Natural killer cell (primary cell): ENCODE results near the gene AFAP1. TPM values are rescaled to one million over a fixed set of nuclear protein-coding genes. Genes with fewer than 3 reads are reported as not detected.

ENCODE experiments used
- ATAC-seq, 3 donors: fragments of 150-1000 bp in 2 of 3; fragments of 200-7000 bp in 1 of 3; cut with Tn5 transposase; 1 replicate in 1 of 3; 2 replicates in 2 of 3; pipeline ENCODE4 v1.10.0; 2021; ENCODE audit warnings: mild to moderate bottlenecking in 2 of 3, moderate library complexity in 2 of 3
- DNase-seq, 2 donors: peaks; one replicate each; pipeline versions ENCODE4 v3.0.0 to v3.0.0-alpha.2; 2013 to 2021; ENCODE audit warnings: mixed read lengths in 1 of 2
- H3K27ac ChIP-seq: one replicate; pipeline ENCODE4 v1.5.1; 2013; ENCODE audit warnings: mild to moderate bottlenecking, low read length
- H3K27me3 ChIP-seq: one replicate; pipeline ENCODE4 v1.6.1; 2013; ENCODE audit warnings: low read length; ENCODE audit not compliant: control insufficient read depth, insufficient read depth
- H3K36me3 ChIP-seq: one replicate; pipeline ENCODE4 v1.6.1; 2013; ENCODE audit warnings: low read length; ENCODE audit not compliant: control insufficient read depth, insufficient read depth
- H3K4me1 ChIP-seq: one replicate; pipeline ENCODE4 v1.6.1; 2013; ENCODE audit warnings: low read length; ENCODE audit not compliant: control insufficient read depth, insufficient read depth
- H3K4me3 ChIP-seq: one replicate; pipeline ENCODE4 v1.5.1; 2013; ENCODE audit warnings: low read length
- H3K9me3 ChIP-seq: one replicate; pipeline ENCODE4 v1.6.1; 2013; ENCODE audit warnings: low read length; ENCODE audit not compliant: control insufficient read depth, insufficient read depth
- H3K27ac Mint-ChIP-seq, 2 donors: one replicate each; pipeline ENCODE4 v1.8.0; 2022; ENCODE audit warnings: mild to moderate bottlenecking in 2 of 2, mixed read lengths in 2 of 2, moderate library complexity in 1 of 2
- H3K27me3 Mint-ChIP-seq, 2 donors: one replicate each; pipeline ENCODE4 v1.8.0; 2022; ENCODE audit warnings: low read depth in 2 of 2, mixed read lengths in 2 of 2
- H3K36me3 Mint-ChIP-seq: one replicate; pipeline ENCODE4 v1.8.0; 2022; ENCODE audit warnings: mixed read lengths
- H3K4me1 Mint-ChIP-seq, 2 donors: one replicate each; pipeline ENCODE4 v1.8.0; 2022; ENCODE audit warnings: mixed read lengths in 2 of 2
- H3K4me3 Mint-ChIP-seq: one replicate; pipeline ENCODE4 v1.8.0; 2022; ENCODE audit warnings: mild to moderate bottlenecking, moderate library complexity, mixed read lengths
- H3K9me3 Mint-ChIP-seq, 2 donors: one replicate each; pipeline ENCODE4 v1.8.0; 2022; ENCODE audit warnings: mixed read lengths in 2 of 2
- CTCF ChIP-seq: fragments of 200-600 bp; IDR thresholded peaks from one replicate; pipeline ENCODE4 v1.8.0; 2022; ENCODE audit warnings: antibody characterized with exemption
- WGBS: methylation state at CpG from one replicate; pipeline ENCODE4 v1.1.7; 2013; ENCODE audit warnings: missing lambda C conversion rate; ENCODE audit not compliant: insufficient coverage; 5-methylcytosine and 5-hydroxymethylcytosine counted together
- intact Hi-C: fragments of 100-400 bp; cut with micrococcal nuclease; formaldehyde crosslinking; loops from one replicate; pipeline ENCODE4 v1.14.2; 2022
- total RNA-seq, 4 donors: library from RNA; stranded (reverse); fragments of 120-200 nt in 1 of 4; gene quantifications; one replicate each; pipeline versions ENCODE4 v1.2.3 to v1.2.4, GENCODE V29; 2013 to 2022

AFAP1 gene
- total RNA-seq, 3 donors from 2014 or later (not counting 1 experiment from before 2014, with no cell fraction given), result 4.9 to 12.5 (median 9.5) TPM

GRCh38 chr4:7772711-7773385 is 166.8 kb downstream of the AFAP1 start:
- no peak for ATAC-seq
- Histone ChIP-seq H3K9me3 (no peaks in the 10 kb centered on the region), H3K27ac (no peak overlapping the region), H3K27me3 (no peaks in the 10 kb centered on the region), H3K4me1 (peaks cover 7% of the 10 kb centered on the region), H3K36me3 (no peaks in the 10 kb centered on the region), H3K4me3 (no peak overlapping the region)
- WGBS, result 76% methylated on average over 31 of the region's 31 CpGs
- Mint-ChIP-seq H3K9me3 (no peaks in the 10 kb centered on the region), H3K36me3 (no peaks in the 10 kb centered on the region), H3K4me3 (no peak overlapping the region), H3K27ac (no peak overlapping the region), H3K27me3 (no peaks in the 10 kb centered on the region), H3K4me1 (no peaks in the 10 kb centered on the region)
- intact Hi-C loops, result no loop called here
- TF ChIP-seq CTCF, result no peak
- DNase-seq, result no peak

DNA sequence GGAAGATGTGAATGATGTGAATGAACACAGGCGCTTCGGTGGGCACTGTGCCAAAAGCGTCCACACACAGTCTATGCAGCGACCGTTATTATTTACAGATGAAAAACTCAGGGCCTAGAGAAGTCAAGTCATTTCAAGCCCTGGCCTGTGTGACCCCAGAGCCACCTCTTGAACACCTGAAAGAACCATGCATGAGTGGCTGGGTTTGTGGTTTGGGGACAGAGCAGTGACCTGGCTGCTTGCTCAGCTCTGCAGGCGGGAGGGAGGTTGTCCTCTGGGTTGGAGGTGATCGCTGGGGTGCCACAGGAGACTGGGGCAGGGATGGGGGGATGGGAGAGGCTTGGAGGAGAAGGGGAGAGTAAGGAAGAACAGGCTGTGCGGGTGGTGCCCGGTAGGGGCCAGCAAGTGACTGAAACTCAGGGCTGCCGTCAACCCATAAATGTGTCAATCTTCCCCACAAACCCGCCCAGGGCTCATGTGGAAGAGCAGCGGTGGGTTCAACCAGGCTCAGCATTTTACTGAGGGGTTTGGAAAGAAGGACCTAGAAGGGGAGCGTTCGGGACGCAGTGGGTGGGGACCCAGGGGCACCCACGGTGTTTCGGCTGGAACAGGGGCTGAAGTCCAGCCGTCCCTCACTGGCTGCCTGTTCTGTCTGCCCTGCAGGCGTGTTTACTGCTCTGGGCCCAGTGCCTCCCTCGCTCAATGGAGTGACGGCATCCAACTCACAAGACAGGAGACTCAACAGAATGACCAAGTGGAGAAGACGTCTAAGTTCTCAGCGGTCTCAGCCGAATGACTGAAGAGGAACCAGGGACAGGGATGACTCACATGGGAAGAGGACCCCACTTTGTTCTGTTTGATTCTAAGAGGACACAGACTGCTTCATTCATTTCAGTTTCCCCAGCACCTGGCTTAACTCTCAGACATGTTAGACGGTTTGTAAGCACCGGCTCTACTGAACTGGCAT is 167.8 kb downstream of the AFAP1 start:
- H3K4me3 ChIP-seq, result no peak overlapping the region
- intact Hi-C loops, result no loop called here
- H3K36me3 ChIP-seq, result no peaks in the 10 kb centered on the region
- Mint-ChIP-seq H3K27me3 (no peaks in the 10 kb centered on the region), H3K36me3 (no peaks in the 10 kb centered on the region), H3K9me3 (no peaks in the 10 kb centered on the region), H3K4me1 (no peaks in the 10 kb centered on the region), H3K27ac (no peak overlapping the region), H3K4me3 (no peak overlapping the region)
- peaks cover 7% of the 10 kb centered on the region for H3K4me1 ChIP-seq
- H3K9me3 ChIP-seq, result no peaks in the 10 kb centered on the region
- no peak for TF ChIP-seq CTCF
- 75% methylated on average over 26 of the region's 26 CpGs for WGBS
- H3K27me3 ChIP-seq, result no peaks in the 10 kb centered on the region
- DNase-seq (no peak), ATAC-seq (no peak)
- H3K27ac ChIP-seq, result no peak overlapping the region

GRCh38 chr4:7771056-7771455 is 168.6 kb downstream of the AFAP1 start:
- H3K9me3 ChIP-seq, result no peaks in the 10 kb centered on the region
- Mint-ChIP-seq H3K4me1 (no peaks in the 10 kb centered on the region), H3K4me3 (no peak overlapping the region), H3K9me3 (no peaks in the 10 kb centered on the region), H3K36me3 (no peaks in the 10 kb centered on the region), H3K27ac (no peak overlapping the region), H3K27me3 (no peaks in the 10 kb centered on the region)
- H3K36me3 ChIP-seq, result no peaks in the 10 kb centered on the region
- peak in 1 of 2 donors; percentile 45 for DNase-seq
- H3K27ac ChIP-seq, result no peak overlapping the region
- ATAC-seq, result no peak
- no peak overlapping the region for H3K4me3 ChIP-seq
- H3K27me3 ChIP-seq, result no peaks in the 10 kb centered on the region
- TF ChIP-seq CTCF, result no peak
- H3K4me1 ChIP-seq, result peaks cover 7% of the 10 kb centered on the region
- intact Hi-C loops, result no loop called here
- 45% methylated on average over 5 of the region's 6 CpGs for WGBS
